Endodermal cell (in vitro differentiated cells): ENCODE data around the gene PUS7. TPM values are rescaled to one million over a fixed set of nuclear protein-coding genes. Genes with fewer than 3 reads are reported as not detected.
A peak's percentile ranks its signal among the peaks of the same experiment; 100 is the strongest.

ENCODE experiments used
- DNase-seq: peaks from one replicate; pipeline ENCODE4 v3.0.0-alpha.2; 2017
- H3K27ac ChIP-seq: 2 replicates; pipeline ENCODE4 v1.5.1; 2013; ENCODE audit warnings: mild to moderate bottlenecking, low read depth, low read length, moderate library complexity
- H3K27me3 ChIP-seq: 2 replicates; pipeline ENCODE4 v1.6.1; 2013; ENCODE audit warnings: mild to moderate bottlenecking, low read length, moderate library complexity; ENCODE audit not compliant: insufficient read depth, control insufficient read depth, poor library complexity, severe bottlenecking
- H3K36me3 ChIP-seq: 2 replicates; pipeline ENCODE4 v1.7.0; 2013; ENCODE audit warnings: mild to moderate bottlenecking, low read length, moderate library complexity; ENCODE audit not compliant: control insufficient read depth, insufficient read depth
- H3K4me1 ChIP-seq: one replicate; pipeline ENCODE4 v1.7.0; 2013; ENCODE audit warnings: low read length; ENCODE audit not compliant: control insufficient read depth, insufficient read depth
- H3K4me3 ChIP-seq: 2 replicates; pipeline ENCODE4 v1.5.1; 2013; ENCODE audit warnings: mild to moderate bottlenecking, low read length, moderate library complexity
- H3K9ac ChIP-seq: 2 replicates; pipeline ENCODE4 v1.6.1; 2013; ENCODE audit warnings: mild to moderate bottlenecking, low read length, moderate library complexity; ENCODE audit not compliant: poor library complexity, severe bottlenecking; ENCODE audit errors: extremely low read depth
- H3K9me3 ChIP-seq: 2 replicates; pipeline ENCODE4 v1.6.1; 2013; ENCODE audit warnings: mild to moderate bottlenecking, low read length, moderate library complexity; ENCODE audit not compliant: control insufficient read depth
- H3K27ac Mint-ChIP-seq: 2 replicates; pipeline ENCODE4 v1.8.0; 2020; ENCODE audit warnings: mixed read lengths
- H3K27me3 Mint-ChIP-seq: 2 replicates; pipeline ENCODE4 v1.8.0; 2021; ENCODE audit warnings: mild to moderate bottlenecking, mixed read lengths; ENCODE audit not compliant: insufficient read depth
- H3K36me3 Mint-ChIP-seq: 2 replicates; pipeline ENCODE4 v1.8.0; 2020; ENCODE audit warnings: low read depth, mixed read lengths
- H3K4me1 Mint-ChIP-seq: 2 replicates; pipeline ENCODE4 v1.8.0; 2020; ENCODE audit warnings: mixed read lengths
- H3K4me3 Mint-ChIP-seq: 2 replicates; pipeline ENCODE4 v1.8.0; 2020; ENCODE audit warnings: mild to moderate bottlenecking, moderate library complexity, mixed read lengths
- H3K9me3 Mint-ChIP-seq: 2 replicates; pipeline ENCODE4 v1.8.0; 2020; ENCODE audit warnings: mild to moderate bottlenecking, mixed read lengths
- WGBS, 2 experiments: methylation state at CpG; one replicate each; pipeline versions ENCODE4 v1.1.5 to v1.1.7; 2013; ENCODE audit warnings: missing lambda C conversion rate in 2 of 2, mixed read lengths in 1 of 2; ENCODE audit not compliant: insufficient coverage in 1 of 2, insufficient read length in 1 of 2; 5-methylcytosine and 5-hydroxymethylcytosine counted together
- total RNA-seq, 2 donors: library from RNA; stranded (reverse); fragmentation: NEBNext Ultra II Directional in 1 of 2; extraction: Animal tissue kit (Norgen Biotek cat#: 25700) in 1 of 2; gene quantifications; 2 replicates in 1 of 2; 3 replicates in 1 of 2; pipeline ENCODE4 v1.2.1, GENCODE V29; 2021
- TF ChIP-seq, protein P1 (sequence below): fragments of 200-600 bp; sonication (generic); conservative IDR thresholded peaks from 2 replicates; pipeline ENCODE4 v1.5.0; 2021; ENCODE audit warnings: antibody characterized with exemption, mild to moderate bottlenecking

PUS7 gene
- total RNA-seq, 2 donors from 2014 or later: 30.0 to 38.7 TPM

DNA sequence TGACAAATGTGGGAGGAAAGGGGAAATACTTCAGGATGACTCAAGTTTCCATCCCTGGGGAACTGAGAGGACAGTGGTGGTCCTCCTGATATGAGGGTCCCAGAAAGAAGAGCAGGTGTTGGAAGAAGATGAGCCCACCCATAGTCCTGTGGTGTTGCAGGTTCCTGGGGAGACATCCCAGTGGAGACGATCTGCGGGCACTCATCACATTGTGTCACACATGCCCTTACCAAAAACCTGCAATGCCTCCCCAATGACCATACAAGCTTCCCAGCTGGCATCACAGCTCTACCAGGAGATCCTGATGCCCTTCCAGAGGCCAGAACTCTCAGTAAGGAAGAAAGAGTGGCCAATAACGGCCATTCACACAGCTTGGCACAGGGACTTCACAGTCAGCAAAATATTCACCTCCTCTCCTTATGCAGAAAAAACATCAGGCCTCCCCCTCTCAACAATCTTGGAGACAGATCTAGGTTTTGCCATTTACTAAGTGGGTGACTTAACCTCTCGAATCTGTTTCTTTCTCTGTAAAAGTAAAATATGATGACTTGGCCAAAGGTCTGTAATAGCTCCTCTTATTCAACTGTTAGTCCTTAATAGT is 9.0 kb downstream of the PUS7 start:
- peaks cover 12% of the 10 kb centered on the region for H3K36me3 ChIP-seq
- Mint-ChIP-seq H3K36me3 (peaks cover 37% of the 10 kb centered on the region), H3K9me3 (no peaks in the 10 kb centered on the region), H3K27me3 (no peaks in the 10 kb centered on the region), H3K4me3 (no peak overlapping the region), H3K27ac (no peak overlapping the region), H3K4me1 (no peaks in the 10 kb centered on the region)
- H3K9ac ChIP-seq: no peak overlapping the region
- H3K4me3 ChIP-seq: no peak overlapping the region
- no peaks in the 10 kb centered on the region for H3K9me3 ChIP-seq
- H3K27me3 ChIP-seq: no peaks in the 10 kb centered on the region
- no peak overlapping the region for H3K27ac ChIP-seq
- 84 to 92% methylated on average over 2 to 4 of the region's 4 CpGs for WGBS, 2 experiments
- H3K4me1 ChIP-seq: no peaks in the 10 kb centered on the region
- no peak for DNase-seq
- TF ChIP-seq, protein P1, sequence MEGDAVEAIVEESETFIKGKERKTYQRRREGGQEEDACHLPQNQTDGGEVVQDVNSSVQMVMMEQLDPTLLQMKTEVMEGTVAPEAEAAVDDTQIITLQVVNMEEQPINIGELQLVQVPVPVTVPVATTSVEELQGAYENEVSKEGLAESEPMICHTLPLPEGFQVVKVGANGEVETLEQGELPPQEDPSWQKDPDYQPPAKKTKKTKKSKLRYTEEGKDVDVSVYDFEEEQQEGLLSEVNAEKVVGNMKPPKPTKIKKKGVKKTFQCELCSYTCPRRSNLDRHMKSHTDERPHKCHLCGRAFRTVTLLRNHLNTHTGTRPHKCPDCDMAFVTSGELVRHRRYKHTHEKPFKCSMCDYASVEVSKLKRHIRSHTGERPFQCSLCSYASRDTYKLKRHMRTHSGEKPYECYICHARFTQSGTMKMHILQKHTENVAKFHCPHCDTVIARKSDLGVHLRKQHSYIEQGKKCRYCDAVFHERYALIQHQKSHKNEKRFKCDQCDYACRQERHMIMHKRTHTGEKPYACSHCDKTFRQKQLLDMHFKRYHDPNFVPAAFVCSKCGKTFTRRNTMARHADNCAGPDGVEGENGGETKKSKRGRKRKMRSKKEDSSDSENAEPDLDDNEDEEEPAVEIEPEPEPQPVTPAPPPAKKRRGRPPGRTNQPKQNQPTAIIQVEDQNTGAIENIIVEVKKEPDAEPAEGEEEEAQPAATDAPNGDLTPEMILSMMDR: no peak

DNA sequence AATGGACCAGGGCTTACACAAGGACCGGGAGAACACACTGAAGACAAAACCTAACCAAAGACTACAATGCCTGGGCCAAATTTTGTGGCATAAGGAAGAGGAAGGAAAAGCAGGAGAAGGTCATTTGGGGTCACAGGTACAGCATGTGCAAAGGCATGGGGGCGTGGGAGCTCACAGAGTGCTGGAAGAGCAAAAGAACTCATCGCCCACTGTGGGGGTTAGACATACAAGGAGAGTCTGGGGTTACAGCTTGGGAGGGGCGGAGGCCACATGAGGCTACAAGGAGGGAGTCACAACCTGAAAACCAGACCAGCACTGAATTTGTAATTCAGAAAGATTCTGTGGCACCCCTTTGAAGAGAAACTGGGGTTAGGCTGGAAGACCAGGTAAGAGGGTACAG is 9.7 kb downstream of the PUS7 start:
- 92 to 100% methylated on average over 3 to 4 of the region's 4 CpGs for WGBS, 2 experiments
- no peak for DNase-seq
- TF ChIP-seq, protein P1: no peak
- Mint-ChIP-seq H3K27ac (no peak overlapping the region), H3K4me3 (no peak overlapping the region), H3K4me1 (no peaks in the 10 kb centered on the region), H3K9me3 (no peaks in the 10 kb centered on the region), H3K36me3 (peaks cover 34% of the 10 kb centered on the region), H3K27me3 (no peaks in the 10 kb centered on the region)
- no peak overlapping the region for H3K4me3 ChIP-seq
- H3K9ac ChIP-seq: no peak overlapping the region
- no peak overlapping the region for H3K27ac ChIP-seq
- peaks cover 13% of the 10 kb centered on the region for H3K36me3 ChIP-seq
- no peaks in the 10 kb centered on the region for H3K27me3 ChIP-seq
- H3K4me1 ChIP-seq: no peaks in the 10 kb centered on the region
- H3K9me3 ChIP-seq: no peaks in the 10 kb centered on the region

DNA sequence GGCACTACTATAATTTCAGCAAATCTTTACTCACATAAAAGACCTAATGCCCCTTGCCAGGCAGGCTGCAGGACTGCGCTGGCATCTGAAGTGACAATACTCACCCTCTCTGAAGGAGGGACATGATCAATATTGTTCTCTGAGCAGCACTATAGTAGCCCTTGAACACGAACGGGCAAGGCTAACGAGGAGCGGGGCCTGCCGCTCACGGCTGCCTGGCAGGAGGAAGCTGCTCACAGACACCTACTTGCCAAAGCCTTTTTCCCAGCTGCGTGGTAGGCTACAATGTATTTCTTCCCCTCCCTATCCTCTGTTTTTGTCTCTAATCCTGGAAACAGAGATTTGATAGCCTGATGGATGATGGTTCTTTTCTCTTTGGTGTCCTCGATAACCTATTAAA is 19.9 kb downstream of the PUS7 start:
- peaks cover 3% of the 10 kb centered on the region for H3K4me1 Mint-ChIP-seq
- no peak for DNase-seq
- no peak overlapping the region for H3K4me3 ChIP-seq
- no peak overlapping the region for H3K4me3 Mint-ChIP-seq
- H3K36me3 Mint-ChIP-seq: peaks cover 64% of the 10 kb centered on the region
- H3K9me3 Mint-ChIP-seq: no peaks in the 10 kb centered on the region
- H3K9me3 ChIP-seq: no peaks in the 10 kb centered on the region
- peaks cover 7% of the 10 kb centered on the region for H3K4me1 ChIP-seq
- H3K27ac Mint-ChIP-seq: peak overlapping the region; percentile 81
- H3K27me3 ChIP-seq: no peaks in the 10 kb centered on the region
- no peaks in the 10 kb centered on the region for H3K27me3 Mint-ChIP-seq
- H3K36me3 ChIP-seq: peaks cover 83% of the 10 kb centered on the region
- H3K9ac ChIP-seq: no peak overlapping the region
- H3K27ac ChIP-seq: no peak overlapping the region
- TF ChIP-seq, protein P1: no peak
- WGBS, 2 experiments: 96 to 100% methylated on average over 8 of the region's 9 CpGs
